B cell (primary cell): ENCODE results near the gene STUM. TPM values are rescaled to one million over a fixed set of nuclear protein-coding genes. Genes with fewer than 3 reads are reported as not detected.
A peak's percentile ranks its signal among the peaks of the same experiment; 100 is the strongest.

Experiments
- ATAC-seq: fragments of 200-7000 bp; cut with Tn5 transposase; one replicate; pipeline ENCODE4 v1.10.0; 2021; ENCODE audit warnings: low read depth, mild to moderate bottlenecking, moderate number of reproducible peaks, moderate library complexity
- CTCF ChIA-PET: fragments of 350-600 bp; sonication (Branson Sonifier 250); formaldehyde crosslinking; loops from one replicate; lab custom pipeline; 2021; ENCODE audit warnings: antibody characterized with exemption, inconsistent platforms; lab: Charles Lee
- POLR2A ChIA-PET: fragments of 350-600 bp; sonication (Branson Sonifier 250); formaldehyde crosslinking; loops from one replicate; lab custom pipeline; 2021; ENCODE audit warnings: antibody characterized with exemption; lab: Charles Lee
- DNase-seq: peaks from one replicate; pipeline ENCODE4 v3.0.0; 2013
- H2AFZ ChIP-seq: 2 replicates; pipeline ENCODE4 v1.6.1; 2012; ENCODE audit warnings: mild to moderate bottlenecking, low read depth, low read length; ENCODE audit not compliant: insufficient read depth, poor library complexity, severe bottlenecking
- H3K27ac ChIP-seq, 2 donors: 1 replicate in 1 of 2; 2 replicates in 1 of 2; pipeline ENCODE4 v1.5.1; 2012 to 2013; ENCODE audit warnings: low read length in 2 of 2, mild to moderate bottlenecking in 2 of 2, moderate library complexity in 1 of 2
- H3K27me3 ChIP-seq, 4 experiments: fragments of 200-600 bp in 1 of 4; sonication (generic) in 1 of 4; replicated peaks in 1 of 4; 1 replicate in 2 of 4; 2 replicates in 2 of 4; pipeline versions ENCODE4 v1.6.1 to v1.7.0; 2013 to 2016; ENCODE audit warnings: low read length in 3 of 4, mild to moderate bottlenecking in 2 of 4, mixed read lengths in 1 of 4, moderate library complexity in 1 of 4; ENCODE audit not compliant: insufficient read depth in 4 of 4, control insufficient read depth in 3 of 4; ENCODE audit errors: control extremely low read depth in 1 of 4
- H3K36me3 ChIP-seq, 2 experiments: replicated peaks in 1 of 2; 1 replicate in 1 of 2; 2 replicates in 1 of 2; pipeline versions ENCODE4 v1.6.1 to v1.7.1; 2013; ENCODE audit warnings: low read length in 1 of 2; ENCODE audit not compliant: insufficient read depth in 2 of 2, control insufficient read depth in 1 of 2; ENCODE audit errors: control extremely low read depth in 1 of 2, extremely low read depth in 1 of 2
- H3K4me1 ChIP-seq, 2 donors: fragments of 200-600 bp in 1 of 2; sonication (generic) in 1 of 2; 1 replicate in 1 of 2; 2 replicates in 1 of 2; pipeline versions ENCODE4 v1.5.1 to v1.6.1; 2013 to 2017; ENCODE audit warnings: low read length in 2 of 2; ENCODE audit not compliant: control insufficient read depth in 2 of 2, insufficient read depth in 2 of 2
- H3K4me2 ChIP-seq: replicated peaks from 2 replicates; pipeline ENCODE3; 2012; ENCODE audit warnings: mild to moderate bottlenecking, low read depth, low read length; ENCODE audit not compliant: poor library complexity, severe bottlenecking
- H3K4me3 ChIP-seq, 5 experiments: fragments of 200-600 bp in 1 of 5; sonication (generic) in 1 of 5; 1 replicate in 3 of 5; 2 replicates in 2 of 5; pipeline versions ENCODE4 v1.5.1 to v1.7.0; 2011 to 2016; ENCODE audit warnings: low read length in 4 of 5, mild to moderate bottlenecking in 4 of 5, low read depth in 2 of 5, control low read depth in 1 of 5, moderate library complexity in 1 of 5; ENCODE audit not compliant: insufficient read depth in 1 of 5; ENCODE audit errors: control extremely low read depth in 1 of 5, extremely low read depth in 1 of 5
- H3K79me2 ChIP-seq: fragments of 200-600 bp; sonication (generic); one replicate; pipeline ENCODE4 v1.6.0; 2016; ENCODE audit warnings: low read length; ENCODE audit not compliant: control insufficient read depth, insufficient read depth
- H3K9ac ChIP-seq: fragments of 200-600 bp; sonication (generic); 2 replicates; pipeline ENCODE4 v1.6.1; 2017; ENCODE audit warnings: mild to moderate bottlenecking, low read length, moderate library complexity
- H3K9me3 ChIP-seq, 3 donors: one replicate each; pipeline versions ENCODE4 v1.6.1 to v1.7.1; 2013; ENCODE audit warnings: low read length in 2 of 3; ENCODE audit not compliant: control insufficient read depth in 2 of 3, insufficient read depth in 1 of 3; ENCODE audit errors: control extremely low read depth in 1 of 3
- H4K20me1 ChIP-seq: 2 replicates; pipeline ENCODE4 v1.6.0; 2012; ENCODE audit warnings: mild to moderate bottlenecking, low read length; ENCODE audit not compliant: insufficient read depth, control insufficient read depth, poor library complexity, severe bottlenecking
- H3K27ac Mint-ChIP-seq: one replicate; pipeline ENCODE4 v1.8.0; 2021; ENCODE audit warnings: mixed read lengths
- H3K27me3 Mint-ChIP-seq: one replicate; pipeline ENCODE4 v1.8.0; 2021; ENCODE audit warnings: mixed read lengths
- H3K4me1 Mint-ChIP-seq: one replicate; pipeline ENCODE4 v1.8.0; 2021; ENCODE audit warnings: mixed read lengths
- H3K4me3 Mint-ChIP-seq: one replicate; pipeline ENCODE4 v1.8.0; 2021; ENCODE audit warnings: mixed read lengths
- H3K9me3 Mint-ChIP-seq: one replicate; pipeline ENCODE4 v1.8.0; 2022; ENCODE audit warnings: mixed read lengths; ENCODE audit not compliant: insufficient read depth
- CTCF ChIP-seq: fragments of 200-600 bp; IDR thresholded peaks from one replicate; pipeline ENCODE4 v1.8.0; 2022; ENCODE audit warnings: antibody characterized with exemption, mild to moderate bottlenecking
- EZH2 ChIP-seq: IDR thresholded peaks from 2 replicates; pipeline ENCODE4 v1.6.1; 2012; ENCODE audit warnings: borderline replicate concordance, low read depth, mild to moderate bottlenecking, moderate library complexity, low read length; ENCODE audit not compliant: insufficient read depth, poor library complexity, severe bottlenecking
- WGBS: methylation state at CpG from one replicate; pipeline ENCODE4 v1.1.5; 2013; ENCODE audit warnings: missing lambda C conversion rate; ENCODE audit not compliant: insufficient coverage; 5-methylcytosine and 5-hydroxymethylcytosine counted together
- intact Hi-C: fragments of 100-400 bp; cut with micrococcal nuclease; formaldehyde crosslinking; loops from one replicate; pipeline ENCODE4 v1.10.0; 2022
- polyA plus RNA-seq: library from polyadenylated mRNA; depleted of rRNA; stranded (reverse); fragments of >200 nt; gene quantifications from 2 replicates; pipeline ENCODE4 v1.2.3, GENCODE V29; 2012
- total RNA-seq, 2 donors: library from RNA; stranded (reverse); fragments of 120-200 nt in 1 of 2; gene quantifications; 1 replicate in 1 of 2; 2 replicates in 1 of 2; pipeline versions ENCODE4 v1.2.3 to v1.2.4, GENCODE V29; 2013 to 2022

Gene STUM
- total and polyA plus RNA-seq, 2 donors (not counting 1 experiment from before 2014, with no cell fraction given) = 0.12 to 0.69 TPM

DNA sequence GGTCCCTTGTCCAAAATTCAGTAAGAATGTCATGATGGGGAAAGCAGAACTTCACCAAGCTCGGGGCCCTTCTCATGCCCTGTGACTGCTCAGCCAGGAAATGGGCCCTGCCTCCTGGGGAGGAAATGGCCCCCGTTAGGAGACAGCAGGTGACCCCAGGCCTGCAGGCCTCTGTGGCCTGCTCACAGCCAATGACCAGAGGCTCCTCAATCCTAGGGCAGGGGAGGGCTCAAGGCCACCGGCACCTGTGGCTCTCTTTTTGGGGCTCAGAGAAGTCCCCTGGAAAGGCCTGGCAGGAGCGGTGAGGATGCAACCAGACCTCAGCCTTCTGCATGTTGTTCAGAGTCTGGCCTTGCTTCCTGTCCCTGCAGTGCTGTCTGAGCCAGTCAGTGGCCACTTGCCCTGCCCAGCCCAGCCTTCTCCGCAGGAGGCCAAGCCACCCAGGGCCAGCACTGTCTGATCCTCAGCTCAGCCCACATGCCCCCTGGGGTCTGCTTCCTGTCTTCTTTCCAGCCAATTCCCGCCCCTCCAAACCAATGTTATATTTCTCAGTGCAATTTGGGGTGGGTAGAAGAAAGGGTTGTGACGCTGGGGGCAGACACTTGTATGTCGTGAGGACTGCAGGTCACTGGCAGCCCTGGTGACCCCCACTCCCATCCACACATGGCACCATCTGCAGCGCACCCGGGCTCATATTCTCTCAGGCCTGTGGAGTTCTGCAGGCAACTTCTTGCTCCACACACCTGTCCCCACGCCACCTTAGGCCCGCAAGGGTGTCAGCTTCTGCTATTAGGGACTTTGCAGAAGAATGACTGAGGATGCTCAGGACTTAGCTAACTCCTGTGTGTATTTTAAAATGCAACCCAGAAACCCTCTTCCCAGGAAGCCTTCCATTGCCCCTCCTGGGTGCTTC lies 106.9 kb downstream of the STUM start:
- Histone ChIP-seq H4K20me1 (peaks cover 6% of the 10 kb centered on the region), H3K4me3 (peak overlapping the region in 1 of 5 experiments; percentile 29), H3K4me1 (peaks cover 8 to 28% of the 10 kb centered on the region in 2 donors), H3K36me3 (peaks cover 0 to 8% of the 10 kb centered on the region in 2 experiments), H2AFZ (no peak overlapping the region), H3K4me2 (peak overlapping the region; percentile 61), H3K79me2 (peaks cover 91% of the 10 kb centered on the region), H3K27ac (peak overlapping the region in 1 of 2 donors; percentile 76), H3K27me3 (no peaks in the 10 kb centered on the region), H3K9me3 (no peaks in the 10 kb centered on the region), H3K9ac (no peak overlapping the region)
- Mint-ChIP-seq H3K27me3 (no peaks in the 10 kb centered on the region), H3K9me3 (no peaks in the 10 kb centered on the region), H3K27ac (peak overlapping the region; percentile 95), H3K4me1 (peaks cover 49% of the 10 kb centered on the region), H3K4me3 (peak overlapping the region; percentile 87)
- WGBS = 40% methylated on average over 5 of the region's 12 CpGs
- no peak for TF ChIP-seq CTCF
- TF ChIP-seq EZH2 = no peak
- DNase-seq (peak; percentile 72), ATAC-seq (peak; percentile 40)
- ChIA-PET POLR2A (no interaction called here), CTCF (interaction anchor here (0.6 to 2.6 kb wide), 5 partner anchors 11 to 164 kb away, joined by 3 to 19 read pairs (median 4); no protein-coding TSS in a partner anchor)
- intact Hi-C loops = no loop called here

DNA sequence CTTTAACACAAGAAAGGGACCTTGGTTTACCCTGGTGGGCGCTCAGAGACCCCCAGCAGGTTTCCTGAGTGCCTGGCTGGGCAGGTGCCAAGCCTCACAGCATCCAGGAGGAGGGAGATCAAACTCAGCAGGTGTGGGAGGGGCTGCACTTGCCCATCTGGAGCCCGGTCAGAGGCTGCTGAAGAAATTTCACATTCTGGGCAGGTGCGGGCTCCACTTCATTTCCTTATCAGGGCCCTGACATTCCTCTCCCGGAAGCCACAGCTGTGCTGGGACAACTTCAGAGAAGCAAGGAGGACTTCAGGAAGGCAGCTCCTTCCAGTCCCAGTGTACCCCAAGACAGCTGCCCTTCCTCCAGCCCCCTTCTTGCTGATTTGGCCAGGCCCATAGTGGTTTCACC lies 107.6 kb downstream of the STUM start:
- peaks cover 91% of the 10 kb centered on the region for H3K79me2 ChIP-seq
- intact Hi-C loops = no loop called here
- CTCF ChIA-PET = interaction anchor here (0.6 to 1.2 kb wide), 4 partner anchors 20 to 163 kb away, joined by 3 to 4 read pairs (median 4); no protein-coding TSS in a partner anchor
- no peak for TF ChIP-seq EZH2
- no peak for TF ChIP-seq CTCF
- H3K9ac ChIP-seq = no peak overlapping the region
- no peaks in the 10 kb centered on the region for H3K27me3 ChIP-seq
- peak overlapping the region; percentile 61 for H3K4me2 ChIP-seq
- Mint-ChIP-seq H3K9me3 (no peaks in the 10 kb centered on the region), H3K27me3 (no peaks in the 10 kb centered on the region), H3K4me3 (peak overlapping the region; percentile 62), H3K4me1 (peaks cover 50% of the 10 kb centered on the region), H3K27ac (peak overlapping the region; percentile 95)
- H4K20me1 ChIP-seq = no peaks in the 10 kb centered on the region
- no peak for DNase-seq
- ATAC-seq = no peak
- no peak overlapping the region for H2AFZ ChIP-seq
- peak overlapping the region in 1 of 2 donors; percentile 28 for H3K27ac ChIP-seq
- H3K36me3 ChIP-seq = peaks cover 1 to 15% of the 10 kb centered on the region in 2 experiments
- POLR2A ChIA-PET = no interaction called here
- peaks cover 14 to 34% of the 10 kb centered on the region in 2 donors for H3K4me1 ChIP-seq
- no peaks in the 10 kb centered on the region for H3K9me3 ChIP-seq
- no peak overlapping the region for H3K4me3 ChIP-seq
- WGBS = 40% methylated on average over 4 of the region's 4 CpGs
